Measurements from ENCODE around the gene ARHGAP9.

DNA sequence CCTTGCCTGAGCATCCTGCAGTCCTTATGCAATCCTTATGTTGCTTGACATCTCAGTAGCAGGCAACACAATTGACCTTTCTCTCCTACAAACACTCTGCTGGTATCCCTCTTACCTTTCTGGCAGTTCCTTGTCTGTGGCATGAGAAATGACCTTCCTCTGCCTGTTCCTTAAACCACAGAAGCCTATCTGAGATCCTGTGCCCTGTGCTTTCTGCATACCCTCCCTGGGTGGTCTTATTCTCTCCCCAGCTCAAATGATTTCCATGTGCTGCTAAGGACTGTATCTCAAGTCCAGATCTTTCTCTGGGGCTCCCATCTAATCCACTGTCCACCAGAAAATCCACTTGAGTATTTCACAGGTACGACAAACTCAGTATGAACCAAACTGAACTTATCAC lies 2.0 kb upstream of the ARHGAP9 start:
- TF ChIP-seq EZH2 (IDR thresholded peaks at IDR 0.05; ENCODE audit: borderline replicate concordance, low read depth, low read length, poor library complexity, severe bottlenecking), result no peak
- TF ChIP-seq, protein P1, sequence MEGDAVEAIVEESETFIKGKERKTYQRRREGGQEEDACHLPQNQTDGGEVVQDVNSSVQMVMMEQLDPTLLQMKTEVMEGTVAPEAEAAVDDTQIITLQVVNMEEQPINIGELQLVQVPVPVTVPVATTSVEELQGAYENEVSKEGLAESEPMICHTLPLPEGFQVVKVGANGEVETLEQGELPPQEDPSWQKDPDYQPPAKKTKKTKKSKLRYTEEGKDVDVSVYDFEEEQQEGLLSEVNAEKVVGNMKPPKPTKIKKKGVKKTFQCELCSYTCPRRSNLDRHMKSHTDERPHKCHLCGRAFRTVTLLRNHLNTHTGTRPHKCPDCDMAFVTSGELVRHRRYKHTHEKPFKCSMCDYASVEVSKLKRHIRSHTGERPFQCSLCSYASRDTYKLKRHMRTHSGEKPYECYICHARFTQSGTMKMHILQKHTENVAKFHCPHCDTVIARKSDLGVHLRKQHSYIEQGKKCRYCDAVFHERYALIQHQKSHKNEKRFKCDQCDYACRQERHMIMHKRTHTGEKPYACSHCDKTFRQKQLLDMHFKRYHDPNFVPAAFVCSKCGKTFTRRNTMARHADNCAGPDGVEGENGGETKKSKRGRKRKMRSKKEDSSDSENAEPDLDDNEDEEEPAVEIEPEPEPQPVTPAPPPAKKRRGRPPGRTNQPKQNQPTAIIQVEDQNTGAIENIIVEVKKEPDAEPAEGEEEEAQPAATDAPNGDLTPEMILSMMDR (conservative IDR thresholded peaks at IDR 0.05; ENCODE audit: low read depth, low read length), result no peak

Data from A673 (cell line).